Measurements from ENCODE around the gene CSF1.

Gene CSF1

GRCh38 chr1:109894823-109895719 lies 15.6 kb upstream of the CSF1 start:
- POLR2A ChIA-PET: interaction anchor here (1.3 kb wide), 1 partner anchor 15 kb away, joined by 3 read pairs; the partner anchor contains the start of gene CSF1

GRCh38 chr1:109895720-109896504 lies 14.7 kb upstream of the CSF1 start:
- TF ChIP-seq FOXA1 (IDR thresholded peaks at IDR 0.05) (no peak), TARDBP (IDR thresholded peaks at IDR 0.05) (no peak), NFRKB (IDR thresholded peaks at IDR 0.05) (no peak), SP1 (IDR thresholded peaks at IDR 0.05) (no peak), ZNF384 (IDR thresholded peaks at IDR 0.05) (no peak), LEF1 (IDR thresholded peaks at IDR 0.05; ENCODE audit: borderline replicate concordance) (no peak), L3MBTL2 (conservative IDR thresholded peaks at IDR 0.05) (no peak)
- POLR2A ChIA-PET: interaction anchor here (1.3 kb wide), 1 partner anchor 14 kb away, joined by 3 read pairs; the partner anchor contains the start of gene CSF1
- no peak for DNase-seq (ENCODE audit: extremely low spot score)
- CTCF ChIA-PET: no interaction called here

More at GRCh38 chr1:109894823-109895719, 15.6 kb upstream of the CSF1 start:
- TF ChIP-seq FOXM1 (IDR thresholded peaks at IDR 0.05; ENCODE audit: borderline replicate concordance): no peak
- no peak for TF ChIP-seq ZNF384 (IDR thresholded peaks at IDR 0.05)
- TF ChIP-seq HDGF (IDR thresholded peaks at IDR 0.05; ENCODE audit: borderline replicate concordance): no peak
- TF ChIP-seq SP1 (IDR thresholded peaks at IDR 0.05): no peak
- no peak for TF ChIP-seq FOXK2 (IDR thresholded peaks at IDR 0.05)
- no peak for TF ChIP-seq FOXA1 (IDR thresholded peaks at IDR 0.05)
- no peak for TF ChIP-seq ELF4 (IDR thresholded peaks at IDR 0.05)
- no peak for TF ChIP-seq LEF1 (IDR thresholded peaks at IDR 0.05; ENCODE audit: borderline replicate concordance)
- no peak for TF ChIP-seq BHLHE40 (IDR thresholded peaks at IDR 0.05; ENCODE audit: borderline replicate concordance)
- TF ChIP-seq L3MBTL2 (conservative IDR thresholded peaks at IDR 0.05): no peak
- no peak for TF ChIP-seq NFRKB (IDR thresholded peaks at IDR 0.05)
- no peak for TF ChIP-seq PKNOX1 (IDR thresholded peaks at IDR 0.05)
- no peak for TF ChIP-seq SUZ12 (IDR thresholded peaks at IDR 0.05)
- TF ChIP-seq ARNT (IDR thresholded peaks at IDR 0.05): no peak
- no peak for TF ChIP-seq TARDBP (IDR thresholded peaks at IDR 0.05)
- no peak for TF ChIP-seq CTBP1 (IDR thresholded peaks at IDR 0.05; ENCODE audit: borderline replicate concordance)
- no peak for DNase-seq (ENCODE audit: extremely low spot score)
- CTCF ChIA-PET: interaction anchor here (0.6 kb wide), 1 partner anchor 104 kb away, joined by 3 read pairs; no protein-coding TSS in a partner anchor

GRCh38 chr1:109896681-109897080 lies 14.0 kb upstream of the CSF1 start:
- no peak for DNase-seq (ENCODE audit: extremely low spot score)
- POLR2A ChIA-PET: interaction anchor here (1.3 kb wide), 1 partner anchor 14 kb away, joined by 3 read pairs; the partner anchor contains the start of gene CSF1
- CTCF ChIA-PET: interaction anchor here (0.6 kb wide), 1 partner anchor 164 kb away, joined by 3 read pairs; no protein-coding TSS in a partner anchor
- no peak for TF ChIP-seq L3MBTL2 (conservative IDR thresholded peaks at IDR 0.05)
- TF ChIP-seq PKNOX1 (IDR thresholded peaks at IDR 0.05): no peak
- TF ChIP-seq BHLHE40 (IDR thresholded peaks at IDR 0.05; ENCODE audit: borderline replicate concordance): no peak
- TF ChIP-seq FOXM1 (IDR thresholded peaks at IDR 0.05; ENCODE audit: borderline replicate concordance): no peak
- no peak for TF ChIP-seq ELF4 (IDR thresholded peaks at IDR 0.05)
- no peak for TF ChIP-seq ARNT (IDR thresholded peaks at IDR 0.05)
- TF ChIP-seq FOXA1 (IDR thresholded peaks at IDR 0.05): no peak
- no peak for TF ChIP-seq ZNF384 (IDR thresholded peaks at IDR 0.05)
- no peak for TF ChIP-seq TARDBP (IDR thresholded peaks at IDR 0.05)
- no peak for TF ChIP-seq FOXK2 (IDR thresholded peaks at IDR 0.05)

- no peak for DNase-seq (ENCODE audit: extremely low spot score)
- TF ChIP-seq L3MBTL2 (conservative IDR thresholded peaks at IDR 0.05) (no peak), ZNF384 (IDR thresholded peaks at IDR 0.05) (no peak), HDGF (IDR thresholded peaks at IDR 0.05; ENCODE audit: borderline replicate concordance) (no peak), LEF1 (IDR thresholded peaks at IDR 0.05; ENCODE audit: borderline replicate concordance) (no peak), SUZ12 (IDR thresholded peaks at IDR 0.05) (no peak), FOXK2 (IDR thresholded peaks at IDR 0.05) (no peak), BHLHE40 (IDR thresholded peaks at IDR 0.05; ENCODE audit: borderline replicate concordance) (no peak), FOXA1 (IDR thresholded peaks at IDR 0.05) (no peak), NFRKB (IDR thresholded peaks at IDR 0.05) (no peak), PKNOX1 (IDR thresholded peaks at IDR 0.05) (no peak), FOXM1 (IDR thresholded peaks at IDR 0.05; ENCODE audit: borderline replicate concordance) (no peak), SP1 (IDR thresholded peaks at IDR 0.05) (no peak), CTBP1 (IDR thresholded peaks at IDR 0.05; ENCODE audit: borderline replicate concordance) (no peak), ARNT (IDR thresholded peaks at IDR 0.05) (no peak), ELF4 (IDR thresholded peaks at IDR 0.05) (no peak), TARDBP (IDR thresholded peaks at IDR 0.05) (no peak)
- CTCF ChIA-PET: interaction anchor here (0.6 kb wide), 2 partner anchors 50 to 163 kb away, joined by 3 to 4 read pairs; no protein-coding TSS in a partner anchor
- POLR2A ChIA-PET: no interaction called here
These were observed 13.2 kb upstream of the CSF1 start for GRCh38 chr1:109897259-109897955.

- POLR2A ChIA-PET: no interaction called here
- TF ChIP-seq ZNF384 (IDR thresholded peaks at IDR 0.05): no peak
- no peak for TF ChIP-seq NFRKB (IDR thresholded peaks at IDR 0.05)
- TF ChIP-seq TARDBP (IDR thresholded peaks at IDR 0.05): no peak
- TF ChIP-seq ELF4 (IDR thresholded peaks at IDR 0.05): no peak
- no peak for TF ChIP-seq L3MBTL2 (conservative IDR thresholded peaks at IDR 0.05)
- no peak for TF ChIP-seq FOXA1 (IDR thresholded peaks at IDR 0.05)
- no peak for TF ChIP-seq HDGF (IDR thresholded peaks at IDR 0.05; ENCODE audit: borderline replicate concordance)
- TF ChIP-seq PKNOX1 (IDR thresholded peaks at IDR 0.05): no peak
- CTCF ChIA-PET: no interaction called here
- DNase-seq (ENCODE audit: extremely low spot score): no peak
These were observed 11.8 kb upstream of the CSF1 start for GRCh38 chr1:109898842-109899241.
